ENCODE measurements around the gene KLK11.

The KLK11 gene

GRCh38 chr19:51002542-51003311 lies 23.7 kb downstream of the KLK11 start:
- H2AFZ ChIP-seq (ENCODE audit: low read depth, low read length), result no peak overlapping the region
- H3K9ac ChIP-seq (ENCODE audit: low read depth, low read length), result no peak overlapping the region
- no peak overlapping the region for H3K4me2 ChIP-seq (ENCODE audit: insufficient read depth, low read length)

GRCh38 chr19:51002089-51002532 lies 24.3 kb downstream of the KLK11 start:
- Histone ChIP-seq H3K4me2 (ENCODE audit: insufficient read depth, low read length) (no peak overlapping the region), H3K9ac (ENCODE audit: low read depth, low read length) (no peak overlapping the region), H2AFZ (ENCODE audit: low read depth, low read length) (no peak overlapping the region), H3K27me3 (ENCODE audit: insufficient read depth, low read length, poor library complexity) (no peaks in the 10 kb centered on the region), H3K4me1 (ENCODE audit: insufficient read depth, low read length) (no peaks in the 10 kb centered on the region), H3K4me3 (ENCODE audit: low read depth in 1 of 2, low read length in 2 of 2) (no peak overlapping the region), H3K27ac (ENCODE audit: low read length) (no peak overlapping the region), H3K79me2 (ENCODE audit: insufficient read depth, low read length) (no peaks in the 10 kb centered on the region), H3K36me3 (ENCODE audit: insufficient read depth, low read length) (no peaks in the 10 kb centered on the region), H3K9me3 (ENCODE audit: insufficient read depth, low read length, severe bottlenecking) (no peaks in the 10 kb centered on the region), H4K20me1 (ENCODE audit: insufficient read depth, low read length) (0 out of 2 replicates have a peak, but pooled peaks cover 2% of the 10 kb centered on the region)
- no peak for TF ChIP-seq EZH2 (IDR thresholded peaks at IDR 0.05; ENCODE audit: borderline replicate concordance, low read depth, low read length, severe bottlenecking)
- TF ChIP-seq CTCF (IDR thresholded peaks at IDR 0.05; ENCODE audit: borderline replicate concordance, extremely low read depth, low read length, poor library complexity, severe bottlenecking), result no peak
- DNase-seq (no peak), ATAC-seq (ENCODE audit: insufficient read depth, low read depth) (no peak)

More at GRCh38 chr19:51002542-51003311, 23.7 kb downstream of the KLK11 start:
- DNase-seq (peak; percentile 17), ATAC-seq (ENCODE audit: insufficient read depth, low read depth) (no peak)
- no peaks in the 10 kb centered on the region for H3K9me3 ChIP-seq (ENCODE audit: insufficient read depth, low read length, severe bottlenecking)
- no peak overlapping the region for H3K27ac ChIP-seq (ENCODE audit: low read length)
- no peaks in the 10 kb centered on the region for H3K4me1 ChIP-seq (ENCODE audit: insufficient read depth, low read length)
- H3K79me2 ChIP-seq (ENCODE audit: insufficient read depth, low read length), result no peaks in the 10 kb centered on the region
- TF ChIP-seq CTCF (IDR thresholded peaks at IDR 0.05; ENCODE audit: borderline replicate concordance, extremely low read depth, low read length, poor library complexity, severe bottlenecking), result no peak
- no peak for TF ChIP-seq EZH2 (IDR thresholded peaks at IDR 0.05; ENCODE audit: borderline replicate concordance, low read depth, low read length, severe bottlenecking)
- H3K4me3 ChIP-seq (ENCODE audit: low read depth in 1 of 2, low read length in 2 of 2), result no peak overlapping the region
- 0 out of 2 replicates have a peak, but pooled peaks cover 2% of the 10 kb centered on the region for H4K20me1 ChIP-seq (ENCODE audit: insufficient read depth, low read length)
- no peaks in the 10 kb centered on the region for H3K36me3 ChIP-seq (ENCODE audit: insufficient read depth, low read length)
- no peaks in the 10 kb centered on the region for H3K27me3 ChIP-seq (ENCODE audit: insufficient read depth, low read length, poor library complexity)

GRCh38 chr19:51001515-51001914 lies 24.9 kb downstream of the KLK11 start, which contains the start of gene KLK8:
Gene KLK8 (minus strand): TSS chr19:51001604. CDS start chr19:51001167, 437 bp downstream.
- no peak within 1 kb of the TSS for H3K4me2 ChIP-seq (ENCODE audit: insufficient read depth, low read length)
- no peak within 1 kb of the TSS for H3K27ac ChIP-seq (ENCODE audit: low read length)
- H3K4me1 ChIP-seq (ENCODE audit: insufficient read depth, low read length), result no peaks in the 10 kb centered on the region
- H4K20me1 ChIP-seq (ENCODE audit: insufficient read depth, low read length), result 0 out of 2 replicates have a peak, but pooled peaks cover 2% of the 10 kb centered on the region
- H3K9ac ChIP-seq (ENCODE audit: low read depth, low read length), result no peak within 1 kb of the TSS
- ATAC-seq (ENCODE audit: insufficient read depth, low read depth) (no peak), DNase-seq (no peak)
- TF ChIP-seq EZH2 (IDR thresholded peaks at IDR 0.05; ENCODE audit: borderline replicate concordance, low read depth, low read length, severe bottlenecking) (no peak), CTCF (IDR thresholded peaks at IDR 0.05; ENCODE audit: borderline replicate concordance, extremely low read depth, low read length, poor library complexity, severe bottlenecking) (no peak)
- H3K9me3 ChIP-seq (ENCODE audit: insufficient read depth, low read length, severe bottlenecking), result no peaks in the 10 kb centered on the region
- no peak within 1 kb of the TSS for H2AFZ ChIP-seq (ENCODE audit: low read depth, low read length)
- no peak within 1 kb of the TSS for H3K4me3 ChIP-seq (ENCODE audit: low read depth in 1 of 2, low read length in 2 of 2)
- H3K27me3 ChIP-seq (ENCODE audit: insufficient read depth, low read length, poor library complexity), result no peaks in the 10 kb centered on the region
- no peaks in the 10 kb centered on the region for H3K36me3 ChIP-seq (ENCODE audit: insufficient read depth, low read length)
- no peaks in the 10 kb centered on the region for H3K79me2 ChIP-seq (ENCODE audit: insufficient read depth, low read length)
